HT-29 (cell line): ENCODE data around the gene MRPS11. TPM values are rescaled to one million over a fixed set of nuclear protein-coding genes. Genes with fewer than 3 reads are reported as not detected.
"Not testable (repeated sequence)": the region's sequence is repeated elsewhere in the genome, so short reads cannot be mapped to it uniquely, and the experiment has no call there.

ENCODE experiments used
- DNase-seq: peaks from one replicate; pipeline ENCODE4 v3.0.0-alpha.2; 2015; ENCODE audit warnings: low spot score
- total RNA-seq: library from RNA; depleted of rRNA; stranded (reverse); fragments of >200 nt; shearing (Covaris generic); gene quantifications from 2 replicates; pipeline ENCODE4 v1.2.3, GENCODE V29; 2014; rRNA removed

The MRPS11 gene
- 92.3 and 122 TPM in 2 replicates for total RNA-seq

GRCh38 chr15:88467073-88467934 is at the start of gene MRPS11, which contains the start of gene MRPL46:
MRPS11 (plus strand) TSS chr15:88467708; CDS start chr15:88467718, 10 bp downstream.
MRPL46 (minus strand) TSS chr15:88467388; CDS start chr15:88467377, 11 bp downstream.
- peak; percentile 96 for DNase-seq

- DNase-seq: no peak
Measured at GRCh38 chr15:88419830-88420229, 47.7 kb upstream of the MRPS11 start.

GRCh38 chr15:88423331-88423730 is 44.2 kb upstream of the MRPS11 start:
- no peak for DNase-seq

GRCh38 chr15:88426304-88426703 is 41.2 kb upstream of the MRPS11 start:
- DNase-seq: no peak

GRCh38 chr15:88428053-88428452 is 39.5 kb upstream of the MRPS11 start:
- no peak for DNase-seq

- DNase-seq: no peak
Measured at GRCh38 chr15:88428805-88429605, 38.5 kb upstream of the MRPS11 start.

- DNase-seq: no peak
Measured at GRCh38 chr15:88430051-88430450, 37.5 kb upstream of the MRPS11 start.

- no peak for DNase-seq
Measured at GRCh38 chr15:88431441-88431840, 36.1 kb upstream of the MRPS11 start.

GRCh38 chr15:88433046-88433685 is 34.3 kb upstream of the MRPS11 start:
- no peak for DNase-seq

- not testable (repeated sequence) for DNase-seq
Measured at GRCh38 chr15:88434106-88434505, 33.4 kb upstream of the MRPS11 start.

GRCh38 chr15:88438181-88438580 is 29.3 kb upstream of the MRPS11 start:
- DNase-seq: no peak

GRCh38 chr15:88440021-88440420 is 27.5 kb upstream of the MRPS11 start:
- DNase-seq: peak; percentile 54

- DNase-seq: no peak
Measured at GRCh38 chr15:88441076-88441730, 26.3 kb upstream of the MRPS11 start.

- no peak for DNase-seq
Measured at GRCh38 chr15:88447206-88447605, 20.3 kb upstream of the MRPS11 start.

- no peak for DNase-seq
Measured at GRCh38 chr15:88447741-88448140, 19.8 kb upstream of the MRPS11 start.

- no peak for DNase-seq
Measured at GRCh38 chr15:88448991-88449461, 18.5 kb upstream of the MRPS11 start.

GRCh38 chr15:88449581-88449980 is 17.9 kb upstream of the MRPS11 start:
- no peak for DNase-seq

GRCh38 chr15:88450125-88450798 is 17.2 kb upstream of the MRPS11 start:
- DNase-seq: peak; percentile 84

- DNase-seq: no peak
Measured at GRCh38 chr15:88453651-88454050, 13.9 kb upstream of the MRPS11 start.

- no peak for DNase-seq
Measured at GRCh38 chr15:88454236-88454635, 13.3 kb upstream of the MRPS11 start.
